Measurements from ENCODE around the gene CXCR5.

Gene CXCR5

GRCh38 chr11:118913411-118914125 is 29.9 kb downstream of the CXCR5 start:
- DNase-seq (ENCODE audit: low spot score), result no peak

GRCh38 chr11:118914178-118914918 is 30.7 kb downstream of the CXCR5 start:
- DNase-seq (ENCODE audit: low spot score), result no peak

GRCh38 chr11:118914987-118915386 is 31.3 kb downstream of the CXCR5 start:
- no peak for DNase-seq (ENCODE audit: low spot score)

GRCh38 chr11:118915396-118915795 is 31.7 kb downstream of the CXCR5 start:
- no peak for DNase-seq (ENCODE audit: low spot score)

- DNase-seq (ENCODE audit: low spot score), result no peak
These were observed 32.5 kb downstream of the CXCR5 start for GRCh38 chr11:118915941-118916841.

GRCh38 chr11:118916842-118917388 is 33.2 kb downstream of the CXCR5 start:
- DNase-seq (ENCODE audit: low spot score), result no peak

GRCh38 chr11:118917481-118918127 is 33.9 kb downstream of the CXCR5 start:
- DNase-seq (ENCODE audit: low spot score), result no peak

- no peak for DNase-seq (ENCODE audit: low spot score)
These were observed 34.5 kb downstream of the CXCR5 start for GRCh38 chr11:118918128-118918685.

- DNase-seq (ENCODE audit: low spot score), result no peak
These were observed 35.1 kb downstream of the CXCR5 start for GRCh38 chr11:118918686-118919280.

GRCh38 chr11:118921121-118921928 is 37.6 kb downstream of the CXCR5 start:
- DNase-seq (ENCODE audit: low spot score), result no peak

- peak; percentile 68 for DNase-seq (ENCODE audit: low spot score)
These were observed 38.4 kb downstream of the CXCR5 start for GRCh38 chr11:118921929-118922744.

GRCh38 chr11:118922745-118923627 is 39.3 kb downstream of the CXCR5 start:
- no peak for DNase-seq (ENCODE audit: low spot score)

- no peak for DNase-seq (ENCODE audit: low spot score)
These were observed 40.3 kb downstream of the CXCR5 start for GRCh38 chr11:118923721-118924587.

- no peak for DNase-seq (ENCODE audit: low spot score)
These were observed 41.2 kb downstream of the CXCR5 start for GRCh38 chr11:118924591-118925585.

GRCh38 chr11:118927554-118928100 is 43.9 kb downstream of the CXCR5 start:
- DNase-seq (ENCODE audit: low spot score), result no peak
